HG03558 (cell line): Measurements from ENCODE around the gene MYOG.

Experiments
- ATAC-seq: cut with Tn5 transposase; IDR thresholded peaks from one replicate; pipeline ENCODE4 v1.9.1; 2021; ENCODE audit warnings: moderate number of reproducible peaks; ENCODE audit not compliant: unreplicated experiment; ENCODE audit errors: extremely low read depth

Gene MYOG

DNA sequence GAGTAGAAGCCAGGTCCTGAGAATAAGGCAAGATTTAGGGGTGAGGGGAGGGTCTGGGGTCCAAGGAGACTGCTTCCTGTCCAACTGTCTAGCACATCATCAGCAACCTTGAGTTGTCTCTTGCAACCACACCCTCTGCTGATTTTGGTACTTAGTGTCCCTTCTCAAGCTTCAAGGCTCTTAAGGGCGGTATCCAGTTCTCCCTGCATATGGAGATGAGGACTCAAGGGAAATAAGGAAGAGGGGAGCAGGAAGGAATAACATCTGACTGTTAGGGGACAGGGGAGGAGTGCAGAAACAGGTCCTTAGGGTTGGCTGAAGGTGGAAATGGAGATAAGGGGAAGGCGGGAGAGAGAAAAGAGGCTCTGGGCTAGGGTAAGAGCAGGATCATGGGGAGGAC lies 12.3 kb downstream of the MYOG start:
- ATAC-seq, result no peak

DNA sequence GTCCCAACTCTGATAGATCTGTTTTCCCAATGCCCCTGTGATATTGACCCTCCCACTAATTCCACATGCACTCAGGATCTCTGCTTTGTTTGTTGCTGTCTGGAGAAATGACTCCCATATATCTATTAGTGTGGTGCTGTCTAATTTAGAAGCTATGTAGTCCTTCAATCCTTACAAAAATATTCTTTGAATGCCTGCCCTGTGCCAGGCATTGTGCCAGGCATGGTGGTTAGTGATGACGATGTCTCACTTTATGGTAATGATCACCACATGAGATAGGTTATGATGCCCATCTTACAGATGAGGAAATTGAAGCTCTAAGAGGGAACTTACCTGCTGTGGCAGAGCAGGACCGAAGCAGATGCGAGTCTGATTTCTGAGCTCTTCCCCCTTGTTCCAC lies 12.9 kb downstream of the MYOG start:
- no peak for ATAC-seq

DNA sequence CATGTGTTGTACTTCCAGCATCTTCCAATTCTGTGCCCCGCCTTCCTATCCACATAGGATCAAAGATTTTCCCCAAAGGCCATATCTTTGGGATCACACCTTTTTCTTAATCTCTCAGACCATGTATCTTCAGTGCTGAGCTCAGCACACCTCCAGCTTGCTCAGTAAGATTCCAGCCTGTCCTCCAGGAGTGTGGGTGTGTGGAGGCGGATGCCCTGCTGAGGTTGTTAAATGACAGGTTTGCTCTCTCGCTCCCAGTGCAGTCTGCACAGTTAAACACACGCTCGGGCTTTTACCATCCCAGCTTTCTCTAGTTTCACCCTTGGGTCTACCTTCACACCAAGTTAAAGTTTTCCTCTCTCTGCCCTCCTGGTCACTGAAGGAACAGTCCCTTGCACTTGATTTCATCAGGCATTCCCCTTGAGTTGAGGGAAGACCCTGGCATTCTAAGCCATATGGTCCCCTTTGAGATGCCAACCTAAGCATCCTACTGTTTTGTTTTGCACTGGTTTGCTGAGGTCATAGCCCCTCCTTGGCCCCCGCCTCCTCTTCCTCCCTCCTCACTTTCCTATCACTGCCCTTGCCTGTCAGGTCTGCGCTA lies 13.7 kb downstream of the MYOG start:
- ATAC-seq, result no peak

DNA sequence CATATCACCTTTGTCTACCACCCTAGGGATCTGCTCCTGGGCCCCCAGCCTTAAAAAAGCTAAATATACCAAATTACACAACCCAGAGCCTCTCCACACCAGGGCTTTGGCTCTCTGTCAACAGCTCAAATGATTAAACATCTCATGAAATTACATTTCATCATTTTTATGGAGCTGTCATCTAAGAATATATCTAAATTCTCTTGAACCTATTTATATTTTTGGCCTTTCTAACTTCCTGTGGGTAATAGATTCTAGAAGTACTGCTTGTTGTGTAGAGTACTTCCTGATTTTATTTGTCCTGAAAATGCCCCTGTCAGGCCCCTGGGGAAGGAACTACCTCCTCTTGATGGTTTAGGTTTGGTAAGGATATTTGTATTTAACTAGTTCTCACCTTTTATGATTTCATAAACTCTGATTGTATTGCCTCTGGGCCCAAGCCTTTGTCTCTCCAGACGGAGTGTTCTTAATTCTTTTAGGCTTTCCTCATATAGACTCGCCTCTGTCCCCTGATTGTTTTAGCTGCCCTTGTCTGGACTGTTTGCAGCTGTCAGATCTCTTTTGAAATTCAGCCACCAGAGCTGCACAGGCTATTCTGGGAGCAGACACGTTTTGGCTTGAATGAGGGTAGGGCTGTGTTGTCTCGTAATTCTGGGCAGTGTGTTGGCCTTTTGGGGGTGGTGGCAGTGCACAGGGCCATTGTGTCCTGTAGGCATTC lies 16.6 kb downstream of the MYOG start:
- ATAC-seq, result no peak

DNA sequence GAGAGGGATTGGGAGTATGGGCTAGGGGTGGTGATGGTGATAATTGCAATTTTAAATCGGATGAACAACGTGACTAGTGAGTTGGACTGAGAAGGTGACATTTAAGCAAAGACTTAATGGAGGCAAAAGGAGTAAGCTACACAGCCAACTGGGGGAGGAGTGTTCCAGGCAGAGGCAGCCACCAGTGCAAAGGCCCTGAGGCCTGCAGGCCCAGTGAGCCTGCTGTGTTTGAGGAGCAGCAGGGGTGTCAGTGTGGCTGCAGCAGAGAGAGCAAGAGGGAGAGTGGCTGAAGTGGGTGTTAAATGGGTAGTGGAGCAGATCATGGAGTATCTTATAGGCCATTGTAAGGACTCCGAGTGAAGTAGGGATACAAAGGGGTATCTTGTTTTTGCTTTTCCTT lies 18.8 kb downstream of the MYOG start:
- no peak for ATAC-seq

DNA sequence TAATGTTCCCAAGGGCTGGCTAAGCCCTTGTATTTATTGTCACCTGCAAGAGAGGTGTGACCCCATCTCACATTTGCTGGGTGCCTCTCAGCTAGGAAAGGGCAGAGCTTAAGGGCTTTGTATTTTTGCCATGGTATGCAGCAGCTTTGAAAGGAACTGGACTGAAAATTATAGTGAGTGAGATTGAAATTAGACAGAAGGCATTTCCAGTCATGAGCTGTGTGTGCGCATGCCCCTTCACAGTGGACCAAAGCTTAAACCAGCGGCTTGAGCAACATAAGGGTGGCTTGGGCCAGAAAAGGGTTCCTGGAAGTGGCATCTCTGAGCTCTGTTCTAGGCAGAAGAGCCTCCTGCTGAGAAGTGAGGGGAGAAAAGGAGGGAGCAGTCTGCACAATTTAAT lies 19.8 kb downstream of the MYOG start:
- ATAC-seq, result no peak

DNA sequence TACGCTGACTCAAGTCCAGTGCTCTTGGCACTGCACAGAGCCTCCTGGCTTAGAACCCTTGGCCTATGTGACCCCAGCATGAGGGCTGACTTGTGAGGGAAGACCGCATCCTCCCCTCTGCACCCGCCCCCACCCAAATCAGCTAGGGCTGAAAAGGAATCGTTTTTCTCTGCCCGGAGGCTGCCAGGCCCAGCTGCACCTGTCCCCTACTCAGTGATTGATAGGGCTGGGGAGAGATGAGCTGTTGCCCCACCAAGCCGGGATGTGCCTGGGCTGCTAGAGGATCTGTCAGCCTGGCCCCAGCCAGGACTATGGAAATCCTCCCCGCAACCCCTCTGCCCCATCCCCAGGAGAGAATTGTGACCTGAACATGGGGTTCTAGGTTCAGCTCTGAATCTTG lies 20.6 kb downstream of the MYOG start:
- no peak for ATAC-seq

DNA sequence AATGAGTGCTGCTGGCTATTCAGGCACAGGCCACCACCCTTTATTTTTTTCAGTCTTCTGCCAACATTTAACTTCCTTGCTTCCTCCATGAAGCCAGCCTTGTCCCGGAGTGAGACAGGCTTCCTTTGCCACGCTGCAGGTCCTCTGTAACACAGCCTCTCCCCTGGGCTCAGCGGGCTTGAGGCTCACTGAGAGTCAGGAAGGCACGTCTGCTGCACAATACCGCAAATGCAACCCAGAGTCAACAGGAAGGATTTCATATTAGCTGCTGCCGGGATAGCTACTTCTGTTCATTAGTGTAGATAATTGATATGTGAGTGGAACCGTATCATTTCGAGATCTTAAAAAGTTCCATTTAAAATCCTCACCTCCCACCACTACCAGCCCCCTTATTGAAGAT lies 22.5 kb downstream of the MYOG start:
- ATAC-seq, result no peak

DNA sequence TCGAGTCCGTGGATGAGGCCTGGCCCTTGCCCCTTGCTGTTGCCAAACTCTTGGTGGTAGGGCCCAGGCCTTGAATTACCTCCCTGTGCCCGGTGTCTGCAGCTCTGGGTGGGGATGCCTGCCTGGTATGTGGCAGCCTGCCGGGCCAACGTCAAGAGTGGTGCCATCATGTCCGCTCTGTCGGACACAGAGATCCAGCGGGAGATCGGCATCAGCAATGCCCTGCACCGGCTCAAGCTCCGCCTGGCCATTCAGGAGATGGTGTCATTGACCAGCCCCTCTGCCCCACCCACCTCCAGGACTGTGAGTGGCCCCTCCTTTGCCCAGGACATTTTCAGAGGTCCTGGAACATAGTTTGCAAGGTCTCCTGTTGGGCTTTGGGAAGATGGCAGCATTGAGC lies 25.7 kb downstream of the MYOG start:
- no peak for ATAC-seq

DNA sequence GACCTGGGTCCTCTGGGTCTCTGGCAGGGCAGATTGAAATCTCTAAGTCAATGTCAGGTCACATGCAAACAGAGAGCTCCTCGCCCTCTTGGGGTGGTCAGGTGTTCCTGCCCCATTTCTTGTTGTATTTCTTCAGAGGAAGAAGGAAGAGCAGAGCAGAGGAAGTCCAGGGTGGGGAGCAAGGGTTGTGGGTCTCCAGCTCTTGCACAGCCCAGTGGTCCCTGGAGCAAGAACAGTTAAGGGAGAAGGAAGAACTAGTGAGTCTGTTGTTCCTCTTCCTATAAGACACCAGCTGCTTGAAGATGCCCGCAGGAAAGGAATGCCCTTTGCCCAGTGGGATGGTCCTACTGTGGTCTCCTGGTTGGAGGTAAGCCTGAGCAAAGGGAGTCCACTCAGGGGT lies 26.3 kb downstream of the MYOG start:
- ATAC-seq, result no peak

DNA sequence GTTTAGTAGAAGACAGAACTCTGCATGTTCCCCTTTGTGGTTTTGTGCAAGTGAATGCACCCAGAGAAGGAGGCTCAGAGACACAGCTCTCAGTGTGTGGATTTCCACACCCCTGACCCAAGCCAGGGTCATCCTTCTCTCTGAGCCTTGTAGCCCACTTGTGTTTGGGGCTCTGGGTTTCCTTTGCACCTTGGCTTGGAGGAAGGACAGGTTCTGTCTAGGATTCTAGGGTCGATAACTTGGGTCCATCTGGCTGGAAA lies 27.2 kb downstream of the MYOG start:
- no peak for ATAC-seq

DNA sequence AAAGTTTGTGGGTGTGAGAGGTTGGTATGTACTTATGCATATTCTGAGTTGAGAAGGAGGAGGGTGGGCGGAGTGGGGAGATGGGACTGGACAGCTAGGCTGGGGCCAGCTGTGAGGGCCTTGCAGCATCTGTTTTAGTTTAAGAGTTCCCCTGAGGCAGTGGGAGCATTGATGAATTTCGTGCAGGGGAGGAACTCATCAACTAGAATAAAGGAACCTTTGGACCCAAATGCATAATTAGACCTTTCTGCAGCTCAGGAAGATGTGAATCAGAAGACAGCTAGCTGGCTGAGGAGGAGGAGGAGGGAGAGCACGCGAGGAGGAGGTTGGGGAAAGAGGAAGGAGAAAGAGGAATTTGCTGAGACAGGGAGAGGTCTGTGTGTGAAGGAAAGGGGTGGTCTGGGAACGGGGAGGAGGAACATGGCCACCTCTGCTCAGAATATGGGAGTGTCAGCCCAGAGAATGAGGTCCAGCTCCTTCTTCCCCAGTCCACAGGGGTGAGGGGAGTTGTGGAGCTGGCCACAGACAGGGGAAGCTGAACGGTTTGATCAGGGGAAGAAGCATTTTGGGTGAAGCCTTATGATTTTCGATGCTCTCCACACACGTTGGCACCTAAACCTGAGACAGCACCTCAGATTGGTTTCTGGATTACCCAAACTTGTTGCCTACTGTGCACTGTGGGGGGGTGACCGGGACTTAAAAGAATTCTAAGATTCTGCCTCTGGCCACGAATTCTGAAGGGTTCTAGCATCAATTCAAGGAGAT lies 27.7 kb downstream of the MYOG start:
- ATAC-seq, result no peak

DNA sequence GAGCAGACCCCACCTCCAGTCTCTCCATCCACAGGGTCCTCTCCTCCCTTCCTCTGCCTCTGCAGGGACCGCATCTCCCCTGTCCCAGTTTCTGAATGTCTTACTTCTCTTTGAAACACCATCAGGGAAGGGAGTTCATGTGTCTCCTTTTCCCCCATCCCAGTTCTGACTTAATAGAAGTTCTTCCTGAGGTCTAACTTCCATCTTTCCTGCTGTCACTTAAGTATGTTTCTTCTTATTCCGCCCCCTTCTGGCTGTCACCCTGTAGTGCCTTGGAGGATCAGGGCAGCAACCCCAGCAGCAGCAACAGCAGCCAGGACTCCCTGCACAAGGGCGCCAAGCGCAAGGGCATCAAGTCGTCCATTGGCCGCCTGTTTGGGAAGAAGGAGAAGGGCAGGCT lies 29.3 kb downstream of the MYOG start:
- no peak for ATAC-seq

DNA sequence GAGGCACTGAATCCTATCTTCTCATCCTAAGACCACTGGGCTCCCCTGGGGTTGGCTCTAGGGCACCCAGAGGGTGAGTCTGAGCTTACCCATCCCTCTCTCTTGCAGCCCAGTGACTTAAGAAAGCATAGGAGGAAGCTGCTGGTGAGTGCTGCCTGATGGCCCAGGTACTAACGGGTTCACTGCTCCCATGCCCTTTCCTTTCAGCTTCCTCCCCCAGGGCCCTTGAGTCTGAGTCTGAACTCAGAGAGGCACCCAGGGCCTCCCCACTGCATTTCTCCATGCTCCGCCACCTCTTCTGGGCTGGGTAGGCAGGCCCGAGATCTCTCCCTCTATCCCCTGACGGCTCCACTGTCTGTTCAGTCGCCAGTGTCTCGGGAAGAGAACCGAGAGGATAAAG lies 29.8 kb downstream of the MYOG start:
- ATAC-seq, result no peak

DNA sequence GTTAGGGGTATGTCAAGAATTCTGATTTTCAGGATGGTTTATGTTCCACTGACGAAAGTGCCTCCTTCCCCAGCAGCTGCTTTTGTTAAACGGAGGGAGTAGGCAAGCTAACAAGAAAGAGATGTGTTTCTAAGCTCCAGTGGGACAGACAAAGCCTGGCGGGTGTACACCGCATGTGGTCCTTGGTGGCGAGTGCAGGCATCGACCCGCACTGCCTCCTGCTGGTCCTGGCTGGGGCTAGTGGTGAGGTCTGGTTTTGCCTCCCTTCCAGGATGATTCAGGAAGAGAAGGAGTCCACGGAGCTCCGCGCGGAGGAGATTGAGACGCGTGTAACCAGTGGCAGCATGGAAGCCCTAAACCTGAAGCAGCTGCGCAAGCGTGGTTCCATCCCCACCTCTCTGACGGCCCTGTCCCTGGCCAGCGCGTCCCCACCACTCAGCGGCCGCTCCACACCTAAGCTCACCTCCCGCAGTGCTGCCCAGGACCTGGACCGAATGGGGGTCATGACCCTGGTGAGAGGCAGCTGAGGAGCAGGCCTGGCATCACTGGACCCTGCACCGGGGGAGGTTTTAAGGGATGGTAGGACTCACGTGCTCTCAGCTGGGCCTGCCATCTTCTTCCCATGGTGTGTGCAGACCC lies 30.5 kb downstream of the MYOG start:
- no peak for ATAC-seq

DNA sequence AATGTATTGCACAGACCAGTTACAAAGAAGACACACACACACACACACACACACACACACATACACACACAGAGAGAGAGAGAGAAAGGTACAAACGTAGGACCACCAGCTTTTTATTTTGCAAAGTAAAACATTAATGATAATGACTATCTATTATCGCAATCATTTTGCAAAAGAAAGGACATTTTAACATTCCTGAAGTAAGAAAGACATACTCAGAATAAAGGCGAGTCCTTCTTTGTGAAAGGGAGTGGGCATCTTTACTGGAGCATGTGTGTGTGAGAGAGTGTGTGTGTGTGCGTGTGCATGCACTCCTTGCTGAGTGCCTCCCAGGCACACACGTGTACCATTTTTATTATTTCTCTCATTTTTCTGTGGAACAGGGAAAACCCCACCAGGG lies 31.2 kb downstream of the MYOG start:
- ATAC-seq, result no peak

DNA sequence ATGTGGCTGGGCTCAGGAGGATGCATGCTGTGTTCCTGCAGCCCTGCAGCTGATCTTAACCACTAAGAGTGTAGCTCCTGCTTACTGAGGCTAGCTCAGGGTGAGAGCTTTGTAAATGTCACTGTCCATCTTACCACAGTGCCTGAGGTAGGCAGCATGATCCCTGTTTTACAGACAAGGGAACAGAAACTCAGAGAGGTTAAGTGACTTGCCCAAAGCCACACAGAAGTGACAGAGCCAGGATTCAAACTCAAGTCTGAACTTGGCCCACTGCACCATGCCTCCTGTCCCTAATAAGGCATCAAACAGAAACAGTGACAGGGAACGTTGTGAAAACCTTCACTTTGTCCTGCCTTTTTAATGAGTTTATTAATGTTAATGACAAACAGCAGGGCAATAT lies 31.6 kb downstream of the MYOG start:
- no peak for ATAC-seq

DNA sequence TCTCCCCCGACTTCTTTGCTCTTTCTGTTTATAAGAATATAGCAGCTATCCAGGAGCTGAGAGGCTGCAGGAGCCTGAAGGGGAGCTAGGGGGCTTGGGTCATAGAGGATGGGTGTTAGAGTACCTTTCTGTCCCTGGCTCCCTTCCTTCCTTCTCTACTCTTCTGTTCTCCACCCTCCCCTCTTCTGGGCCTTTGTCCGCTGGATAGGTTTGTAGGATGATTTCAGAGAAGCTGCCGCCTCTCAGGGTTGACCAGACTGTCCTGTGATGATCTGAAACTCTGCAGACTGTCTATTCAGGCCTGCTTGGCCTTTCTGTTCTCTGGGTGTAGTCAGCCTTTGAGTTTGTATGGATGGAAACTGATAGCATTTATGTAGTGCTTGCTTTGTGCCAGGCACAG lies 33.2 kb downstream of the MYOG start:
- no peak for ATAC-seq

DNA sequence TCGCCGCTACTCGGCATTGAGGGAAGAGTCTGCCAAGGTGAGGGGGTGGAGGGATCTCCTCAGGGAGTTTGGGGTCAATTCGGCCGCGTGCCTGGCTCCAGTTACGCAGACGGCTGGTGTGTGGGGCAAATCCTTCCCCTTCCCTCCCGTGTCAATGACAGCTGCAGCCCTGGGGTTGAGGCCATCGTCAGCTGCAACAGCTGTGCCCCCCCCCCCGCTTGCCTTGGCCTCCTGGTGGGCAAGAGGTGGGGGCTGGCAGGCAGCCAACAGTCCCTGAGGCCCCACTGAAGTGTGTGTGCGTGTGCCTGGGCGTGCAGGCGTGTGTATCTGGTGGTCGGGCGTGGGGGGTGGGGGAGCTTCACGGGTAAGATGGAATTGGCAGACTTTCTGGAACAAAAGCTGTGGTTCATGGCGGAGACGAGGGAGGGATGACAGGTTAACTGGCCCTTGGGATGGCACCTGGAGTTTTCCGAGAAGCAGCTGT lies 33.9 kb downstream of the MYOG start:
- no peak for ATAC-seq

DNA sequence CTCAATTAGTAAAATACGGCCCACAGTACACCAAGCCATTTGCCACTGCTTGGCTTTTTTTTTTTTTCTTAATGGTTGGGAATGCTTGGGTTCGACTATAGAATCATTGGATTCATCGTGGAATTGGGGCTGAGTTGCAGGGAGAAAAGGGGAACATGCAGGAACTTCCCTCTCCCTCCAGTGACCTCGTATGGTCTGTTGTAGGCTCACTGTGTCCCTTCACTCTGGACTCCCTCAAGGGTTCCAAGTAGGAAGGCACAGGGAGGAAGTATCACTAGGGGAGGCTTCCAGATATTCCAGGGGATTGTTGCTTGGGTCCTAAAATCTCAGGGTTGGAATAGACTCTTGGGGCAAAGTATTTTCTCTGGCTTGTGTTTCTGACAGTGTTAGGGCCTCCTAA lies 35.0 kb downstream of the MYOG start:
- no peak for ATAC-seq

DNA sequence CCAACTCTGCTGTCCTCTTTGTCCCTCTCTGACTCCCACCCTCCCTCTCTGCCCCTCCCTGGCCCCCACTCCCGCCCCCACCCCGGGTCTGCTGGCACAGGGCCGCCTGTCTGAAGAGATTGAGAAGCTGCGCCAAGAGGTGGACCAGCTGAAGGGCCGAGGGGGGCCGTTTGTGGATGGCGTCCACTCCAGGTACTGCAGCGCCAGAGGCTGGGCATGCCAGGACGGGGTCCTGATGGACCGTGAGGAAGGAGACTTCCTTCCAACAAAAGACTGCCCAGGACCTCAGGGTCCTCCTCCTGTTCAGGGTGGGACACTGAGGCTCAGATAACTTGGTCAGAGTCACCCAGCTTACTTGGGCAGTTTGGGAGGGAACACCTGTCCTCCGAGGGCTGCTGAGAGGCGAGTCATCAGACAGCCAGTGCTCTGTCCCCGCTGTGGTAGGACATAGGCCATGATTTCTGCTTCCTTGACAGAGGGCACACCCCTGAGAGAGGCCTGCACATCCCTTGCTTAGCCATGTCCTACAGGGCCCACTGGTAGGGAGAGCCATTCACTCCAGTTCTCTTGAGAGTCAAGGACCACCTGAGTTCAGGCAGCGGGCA lies 36.1 kb downstream of the MYOG start:
- ATAC-seq, result no peak
